Colonic mucosa (tissue), 4 donors: ENCODE measurements around the gene ABCB10. TPM values are rescaled to one million over a fixed set of nuclear protein-coding genes. Genes with fewer than 3 reads are reported as not detected.
"Not testable (repeated sequence)": the region's sequence is repeated elsewhere in the genome, so short reads cannot be mapped to it uniquely, and the experiment has no call there.

Source experiments
- DNase-seq: peaks from one replicate; pipeline ENCODE4 v3.0.0-alpha.2; 2020
- H3K27ac ChIP-seq: fragments of 200-600 bp; one replicate; pipeline ENCODE4 v1.8.0; 2021
- H3K27me3 ChIP-seq: fragments of 200-600 bp; one replicate; pipeline ENCODE4 v1.8.0; 2021
- H3K36me3 ChIP-seq: fragments of 200-600 bp; one replicate; pipeline ENCODE4 v1.8.0; 2021
- H3K4me1 ChIP-seq: fragments of 200-600 bp; one replicate; pipeline ENCODE4 v1.8.0; 2021; ENCODE audit warnings: mild to moderate bottlenecking
- H3K4me3 ChIP-seq: fragments of 200-600 bp; one replicate; pipeline ENCODE4 v1.8.0; 2021
- H3K9ac ChIP-seq, 2 donors: one replicate each; pipeline ENCODE4 v1.7.0; 2013; ENCODE audit warnings: control low read depth in 2 of 2, low read depth in 2 of 2, low read length in 2 of 2
- H3K9me3 ChIP-seq: fragments of 200-600 bp; one replicate; pipeline ENCODE4 v1.8.0; 2021
- CTCF ChIP-seq: fragments of 200-600 bp; IDR thresholded peaks from one replicate; pipeline ENCODE4 v1.8.0; 2022; ENCODE audit warnings: antibody characterized with exemption, mild to moderate bottlenecking
- intact Hi-C: fragments of 100-400 bp; cut with DNase I; formaldehyde crosslinking; loops from one replicate; pipeline ENCODE4 v1.14.1; 2022
- total RNA-seq, 2 donors: library from RNA; stranded (reverse); fragmentation: NEBNext Ultra II Directional in 1 of 2; extraction: Animal tissue kit (Norgen Biotek cat#: 25700) in 1 of 2; gene quantifications; one replicate each; pipeline ENCODE4 v1.2.1, GENCODE V29; 2021
- donor health status: healthy.
- donor health status: DM: no; HTN: no; CAD: no.
- donor health status: DM: no; HTN: no; CAD: no.

ABCB10 gene
- total RNA-seq, 2 donors from 2014 or later = 22.3 to 24.7 TPM

GRCh38 chr1:229567109-229567868, 8.8 kb upstream of the ABCB10 start:
- Histone ChIP-seq H3K27ac (no peak overlapping the region), H3K4me1 (no peaks in the 10 kb centered on the region), H3K4me3 (no peak overlapping the region), H3K9ac (no peak overlapping the region), H3K27me3 (no peaks in the 10 kb centered on the region), H3K36me3 (no peaks in the 10 kb centered on the region), H3K9me3 (no peaks in the 10 kb centered on the region)
- intact Hi-C loops = no loop called here
- DNase-seq = no peak
- no peak for TF ChIP-seq CTCF

GRCh38 chr1:229563701-229564100, 5.2 kb upstream of the ABCB10 start:
- intact Hi-C loops = loop anchor here (5.0 kb wide), 1 partner anchor 59 kb away; no protein-coding TSS in a partner anchor
- no peak overlapping the region for H3K4me3 ChIP-seq
- H3K27ac ChIP-seq = no peak overlapping the region
- no peak overlapping the region for H3K9ac ChIP-seq
- H3K27me3 ChIP-seq = no peaks in the 10 kb centered on the region
- no peaks in the 10 kb centered on the region for H3K36me3 ChIP-seq
- no peaks in the 10 kb centered on the region for H3K4me1 ChIP-seq
- no peak for DNase-seq
- no peaks in the 10 kb centered on the region for H3K9me3 ChIP-seq
- no peak for TF ChIP-seq CTCF

- no peak overlapping the region for H3K4me3 ChIP-seq
- H3K27me3 ChIP-seq = no peaks in the 10 kb centered on the region
- intact Hi-C loops = loop anchor here (5.0 kb wide), 1 partner anchor 59 kb away; no protein-coding TSS in a partner anchor
- TF ChIP-seq CTCF = no peak
- H3K27ac ChIP-seq = no peak overlapping the region
- H3K36me3 ChIP-seq = no peaks in the 10 kb centered on the region
- DNase-seq = no peak
- H3K9ac ChIP-seq = no peak overlapping the region
- H3K4me1 ChIP-seq = no peaks in the 10 kb centered on the region
- no peaks in the 10 kb centered on the region for H3K9me3 ChIP-seq
These were observed 4.7 kb upstream of the ABCB10 start for GRCh38 chr1:229563241-229563640.

GRCh38 chr1:229562686-229563085, 4.2 kb upstream of the ABCB10 start:
- Histone ChIP-seq H3K4me1 (no peaks in the 10 kb centered on the region), H3K27me3 (no peaks in the 10 kb centered on the region), H3K36me3 (no peaks in the 10 kb centered on the region), H3K4me3 (no peak overlapping the region), H3K27ac (no peak overlapping the region), H3K9me3 (no peaks in the 10 kb centered on the region), H3K9ac (no peak overlapping the region)
- TF ChIP-seq CTCF = no peak
- intact Hi-C loops = loop anchor here (5.0 kb wide), 1 partner anchor 60 kb away; no protein-coding TSS in a partner anchor
- DNase-seq = no peak

GRCh38 chr1:229561141-229561540, 2.6 kb upstream of the ABCB10 start:
- Histone ChIP-seq H3K4me1 (peaks cover 6% of the 10 kb centered on the region), H3K27ac (no peak overlapping the region)
- intact Hi-C loops = loop anchor here (5.0 kb wide), 1 partner anchor 61 kb away; no protein-coding TSS in a partner anchor

GRCh38 chr1:229560124-229560523, 1.6 kb upstream of the ABCB10 start:
- not testable (repeated sequence) for H3K9me3 ChIP-seq, H3K27ac ChIP-seq, DNase-seq, H3K36me3 ChIP-seq, H3K4me1 ChIP-seq, H3K9ac ChIP-seq, H3K4me3 ChIP-seq, H3K27me3 ChIP-seq
- intact Hi-C loops = loop anchor here (5.0 kb wide), 1 partner anchor 62 kb away; no protein-coding TSS in a partner anchor

More at GRCh38 chr1:229561141-229561540, 2.6 kb upstream of the ABCB10 start:
- H3K27me3 ChIP-seq = no peaks in the 10 kb centered on the region
- TF ChIP-seq CTCF = no peak
- H3K4me3 ChIP-seq = no peak overlapping the region
- H3K36me3 ChIP-seq = no peaks in the 10 kb centered on the region
- H3K9ac ChIP-seq = no peak overlapping the region
- DNase-seq = no peak
- H3K9me3 ChIP-seq = no peaks in the 10 kb centered on the region

GRCh38 chr1:229559336-229559801, 862 bp upstream of the ABCB10 start:
- H3K9me3 ChIP-seq, H3K36me3 ChIP-seq, H3K27me3 ChIP-seq, H3K4me1 ChIP-seq: not testable (repeated sequence)
- peak overlapping the region; percentile 68 to 77 for H3K9ac ChIP-seq
- peak; percentile 37 for DNase-seq
- H3K27ac ChIP-seq = peak overlapping the region; percentile 93
- intact Hi-C loops = loop anchor here (10.0 kb wide), 1 partner anchor 745 kb away; no protein-coding TSS in a partner anchor
- peak overlapping the region; percentile 85 for H3K4me3 ChIP-seq
